HG02623 (cell line): ENCODE data around the gene SARS1.
"Not testable (repeated sequence)": the region's sequence is repeated elsewhere in the genome, so short reads cannot be mapped to it uniquely, and the experiment has no call there.

Source experiments
- ATAC-seq: cut with Tn5 transposase; IDR thresholded peaks from one replicate; pipeline ENCODE4 v1.9.1; 2021; ENCODE audit warnings: moderate library complexity; ENCODE audit not compliant: unreplicated experiment

Gene SARS1

GRCh38 chr1:109192433-109192832 lies 21.3 kb upstream of the SARS1 start:
- ATAC-seq, result no peak

- no peak for ATAC-seq
These were observed 19.8 kb upstream of the SARS1 start for GRCh38 chr1:109193653-109194590.

GRCh38 chr1:109197158-109198042 lies 16.3 kb upstream of the SARS1 start:
- ATAC-seq, result no peak

- no peak for ATAC-seq
These were observed 15.5 kb upstream of the SARS1 start for GRCh38 chr1:109198043-109198695.

- ATAC-seq, result no peak
These were observed 15.0 kb upstream of the SARS1 start for GRCh38 chr1:109198745-109199144.

- no peak for ATAC-seq
These were observed 14.0 kb upstream of the SARS1 start for GRCh38 chr1:109199710-109200109.

GRCh38 chr1:109201123-109201703 lies 12.5 kb upstream of the SARS1 start:
- ATAC-seq, result no peak

GRCh38 chr1:109204484-109204883 lies 9.2 kb upstream of the SARS1 start:
- no peak for ATAC-seq

GRCh38 chr1:109206339-109206738 lies 7.4 kb upstream of the SARS1 start:
- no peak for ATAC-seq

GRCh38 chr1:109207467-109208103 lies 6.1 kb upstream of the SARS1 start:
- ATAC-seq, result no peak

- ATAC-seq, result no peak
These were observed 5.3 kb upstream of the SARS1 start for GRCh38 chr1:109208394-109208793.

GRCh38 chr1:109208836-109209463 lies 4.8 kb upstream of the SARS1 start:
- no peak for ATAC-seq

- ATAC-seq, result no peak
These were observed 3.7 kb upstream of the SARS1 start for GRCh38 chr1:109210058-109210457.

GRCh38 chr1:109213345-109213823 lies 334 bp upstream of the SARS1 start:
- no peak for ATAC-seq

GRCh38 chr1:109214695-109215623 lies 1.2 kb downstream of the SARS1 start:
- no peak for ATAC-seq

GRCh38 chr1:109216662-109217061 lies 2.9 kb downstream of the SARS1 start:
- ATAC-seq, result no peak

- no peak for ATAC-seq
These were observed 4.8 kb downstream of the SARS1 start for GRCh38 chr1:109218516-109218915.

GRCh38 chr1:109221201-109221600 lies 7.5 kb downstream of the SARS1 start:
- ATAC-seq, result not testable (repeated sequence)

- no peak for ATAC-seq
These were observed 11.6 kb downstream of the SARS1 start for GRCh38 chr1:109225308-109225707.
